ENCODE data around the gene SLC2A4. TPM values are rescaled to one million over a fixed set of nuclear protein-coding genes. Genes with fewer than 3 reads are reported as not detected.
A peak's percentile ranks its signal among the peaks of the same experiment; 100 is the strongest.

SLC2A4 gene
- total RNA-seq, 2 donors from 2014 or later = 1.9 to 5.7 TPM

- H3K9ac ChIP-seq (ENCODE audit: low read depth in 2 of 2, low read length in 2 of 2) = peak overlapping the region; percentile 80 to 96
- H3K9me3 ChIP-seq = no peaks in the 10 kb centered on the region
- TF ChIP-seq CTCF (IDR thresholded peaks at IDR 0.05) = no peak
- no peaks in the 10 kb centered on the region for H3K36me3 ChIP-seq
- H3K27me3 ChIP-seq = no peaks in the 10 kb centered on the region
- DNase-seq = peak; percentile 86
- no peaks in the 10 kb centered on the region for H3K4me1 ChIP-seq
- peak overlapping the region; percentile 77 for H3K4me3 ChIP-seq
- peak overlapping the region; percentile 93 for H3K27ac ChIP-seq
- intact Hi-C loops (cut with DNase I) = loop anchor here (5.0 kb wide), 1 partner anchor 36 kb away; no protein-coding TSS in a partner anchor
Measured at GRCh38 chr17:7260651-7261378, 20.7 kb upstream of the SLC2A4 start.

GRCh38 chr17:7261379-7262191, 19.9 kb upstream of the SLC2A4 start:
- peak overlapping the region; percentile 77 for H3K4me3 ChIP-seq
- H3K4me1 ChIP-seq = no peaks in the 10 kb centered on the region
- H3K9ac ChIP-seq (ENCODE audit: low read depth in 2 of 2, low read length in 2 of 2) = peak overlapping the region; percentile 80 to 96
- peak overlapping the region; percentile 93 for H3K27ac ChIP-seq
- no peaks in the 10 kb centered on the region for H3K27me3 ChIP-seq
- DNase-seq = no peak
- no peaks in the 10 kb centered on the region for H3K36me3 ChIP-seq
- no peak for TF ChIP-seq CTCF (IDR thresholded peaks at IDR 0.05)
- no peaks in the 10 kb centered on the region for H3K9me3 ChIP-seq
- intact Hi-C loops (cut with DNase I) = loop anchor here (5.0 kb wide), 1 partner anchor 36 kb away; no protein-coding TSS in a partner anchor

- Histone ChIP-seq H3K36me3 (no peaks in the 10 kb centered on the region), H3K27ac (peak within 1 kb of the TSS; percentile 93), H3K27me3 (no peaks in the 10 kb centered on the region), H3K9me3 (no peaks in the 10 kb centered on the region), H3K9ac (ENCODE audit: low read depth in 2 of 2, low read length in 2 of 2) (peak within 1 kb of the TSS; percentile 87 to 96), H3K4me1 (no peaks in the 10 kb centered on the region), H3K4me3 (peak within 1 kb of the TSS; percentile 77)
- no peak for TF ChIP-seq CTCF (IDR thresholded peaks at IDR 0.05)
- intact Hi-C loops (cut with DNase I) = loop anchor here (5.0 kb wide), 1 partner anchor 35 kb away; no protein-coding TSS in a partner anchor
- peak; percentile 96 for DNase-seq
Measured at GRCh38 chr17:7262192-7262934, 19.2 kb upstream of the SLC2A4 start, which contains the start of gene CLDN7. Gene CLDN7, minus strand, starts transcription at chr17:7262478. Its CDS starts 435 bp downstream, at chr17:7262043.

DNA sequence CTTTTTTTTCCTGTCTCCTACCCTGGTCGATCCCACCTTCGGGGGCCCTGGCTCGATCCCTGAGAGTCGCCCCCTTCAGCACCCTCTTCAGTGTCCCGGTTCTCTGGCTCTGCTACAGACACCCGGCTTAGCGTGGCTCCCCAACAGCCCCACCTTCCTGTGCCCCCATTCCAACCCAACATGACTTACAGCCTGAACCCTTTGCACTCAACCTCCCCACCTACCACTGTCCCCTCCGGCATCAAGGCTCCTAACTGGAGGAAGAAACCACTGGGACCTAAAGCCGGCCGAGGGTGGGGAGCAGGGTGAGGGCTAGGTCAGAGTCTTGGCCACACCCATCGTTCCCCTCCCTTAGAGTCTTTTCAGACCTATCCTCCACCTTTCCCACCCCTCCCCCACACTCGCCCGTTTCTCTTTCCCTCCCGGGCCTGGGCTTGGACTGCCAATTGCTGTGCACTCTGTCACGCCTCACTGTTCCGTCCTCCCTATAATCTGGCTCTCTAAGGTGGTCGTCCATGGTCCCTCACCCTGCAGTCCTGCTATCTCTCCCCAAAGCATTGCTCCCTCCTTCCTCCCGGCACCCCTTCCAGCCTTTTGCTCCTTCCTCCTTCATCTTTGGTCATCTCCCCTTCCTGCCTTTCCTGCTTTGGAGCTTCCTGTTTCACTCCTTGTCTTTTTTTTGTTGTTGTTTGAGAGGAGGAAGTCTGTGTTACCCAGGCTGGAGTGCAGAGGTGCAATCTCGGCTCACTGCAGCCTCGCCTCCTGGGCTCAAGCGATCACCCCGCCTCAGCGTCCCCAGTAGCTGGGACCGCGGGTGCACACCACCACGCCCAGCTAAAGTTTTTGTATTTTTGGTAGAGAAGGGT, 18.4 kb upstream of the SLC2A4 start:
- Histone ChIP-seq H3K27me3 (no peaks in the 10 kb centered on the region), H3K4me3 (peak overlapping the region; percentile 77), H3K27ac (peak overlapping the region; percentile 93), H3K4me1 (no peaks in the 10 kb centered on the region), H3K9me3 (no peaks in the 10 kb centered on the region), H3K9ac (ENCODE audit: low read depth in 2 of 2, low read length in 2 of 2) (peak overlapping the region; percentile 87 to 96), H3K36me3 (no peaks in the 10 kb centered on the region)
- intact Hi-C loops (cut with DNase I) = loop anchor here (5.0 kb wide), 1 partner anchor 34 kb away; no protein-coding TSS in a partner anchor
- no peak for TF ChIP-seq CTCF (IDR thresholded peaks at IDR 0.05)
- DNase-seq = peak; percentile 98

Measured in colonic mucosa (tissue), 4 donors.